Endothelial cell of umbilical vein (primary cell): Measurements from ENCODE around the gene SLC2A6.

Source experiments
- CTCF ChIP-seq, 2 donors: IDR thresholded peaks; 1 replicate in 1 of 2; 2 replicates in 1 of 2; pipeline ENCODE4 v1.5.1; 2011; ENCODE audit warnings: low read length in 2 of 2, mild to moderate bottlenecking in 2 of 2, moderate library complexity in 2 of 2, control low read depth in 1 of 2, inconsistent platforms in 1 of 2, low read depth in 1 of 2; ENCODE audit not compliant: insufficient read depth in 1 of 2; ENCODE audit errors: extremely low read depth in 1 of 2
- EZH2 ChIP-seq: IDR thresholded peaks from 2 replicates; pipeline ENCODE4 v1.6.1; 2012; ENCODE audit warnings: borderline replicate concordance, low read depth, mild to moderate bottlenecking, moderate library complexity, low read length, inconsistent platforms; ENCODE audit not compliant: severe bottlenecking
- MAX ChIP-seq: IDR thresholded peaks from 2 replicates; pipeline ENCODE4 v1.6.1; 2011; ENCODE audit not compliant: insufficient read depth, insufficient read length
- MYC ChIP-seq: IDR thresholded peaks from one replicate; pipeline ENCODE4 v1.6.1; 2011; ENCODE audit warnings: mild to moderate bottlenecking, low read depth, low read length
- POLR2A ChIP-seq: IDR thresholded peaks from 2 replicates; pipeline ENCODE4 v1.6.1; 2012; ENCODE audit warnings: low read depth, mild to moderate bottlenecking, control low read depth, low read length
- POLR2AphosphoS5 ChIP-seq: IDR thresholded peaks from 2 replicates; pipeline ENCODE4 v1.6.1; 2012; ENCODE audit warnings: low read depth, mild to moderate bottlenecking, control low read depth, low read length, moderate library complexity; ENCODE audit not compliant: insufficient read depth

- no peak for TF ChIP-seq CTCF (IDR thresholded peaks at IDR 0.05; ENCODE audit: extremely low read depth in 1 of 2, insufficient read depth in 1 of 2, low read depth in 1 of 2, low read length in 2 of 2)
- no peak for TF ChIP-seq POLR2AphosphoS5
- TF ChIP-seq MYC, result no peak
- TF ChIP-seq EZH2, result no peak
- no peak for TF ChIP-seq POLR2A
- TF ChIP-seq MAX, result no peak
Measured at GRCh38 chr9:133477992-133478850, 678 bp downstream of the SLC2A6 start.
